Esophagus muscularis mucosa (tissue), 3 donors: Measurements from ENCODE around the gene MTMR11.
A peak's percentile ranks its signal among the peaks of the same experiment; 100 is the strongest.

ENCODE experiments used
- CTCF ChIP-seq, 3 experiments: fragments of 200-600 bp in 2 of 3; fragments of 450-650 bp in 1 of 3; sonication (generic) in 2 of 3; IDR thresholded peaks; one replicate each; pipeline ENCODE4 v1.5.1; 2017 to 2019; ENCODE audit warnings: antibody characterized with exemption in 3 of 3, mild to moderate bottlenecking in 2 of 3, moderate library complexity in 1 of 3
- POLR2A ChIP-seq: fragments of 450-650 bp; IDR thresholded peaks from one replicate; pipeline ENCODE4 v1.6.1; 2017; ENCODE audit warnings: antibody characterized with exemption, moderate library complexity, mild to moderate bottlenecking, low read depth
- POLR2AphosphoS5 ChIP-seq, 2 donors: sonication (generic); formaldehyde crosslinking; IDR thresholded peaks; one replicate each; pipeline ENCODE4 v1.6.1; 2017; ENCODE audit warnings: antibody characterized with exemption in 2 of 2

GRCh38 chr1:149899460-149900284 lies 37.0 kb downstream of the MTMR11 start, which contains the start of gene BOLA1:
- TF ChIP-seq CTCF (IDR thresholded peaks at IDR 0.05) (no peak), POLR2AphosphoS5 (IDR thresholded peaks at IDR 0.05) (peak; percentile 98 to 99), POLR2A (peak; percentile 79)
